ENCODE data around the gene FKRP.

DNA sequence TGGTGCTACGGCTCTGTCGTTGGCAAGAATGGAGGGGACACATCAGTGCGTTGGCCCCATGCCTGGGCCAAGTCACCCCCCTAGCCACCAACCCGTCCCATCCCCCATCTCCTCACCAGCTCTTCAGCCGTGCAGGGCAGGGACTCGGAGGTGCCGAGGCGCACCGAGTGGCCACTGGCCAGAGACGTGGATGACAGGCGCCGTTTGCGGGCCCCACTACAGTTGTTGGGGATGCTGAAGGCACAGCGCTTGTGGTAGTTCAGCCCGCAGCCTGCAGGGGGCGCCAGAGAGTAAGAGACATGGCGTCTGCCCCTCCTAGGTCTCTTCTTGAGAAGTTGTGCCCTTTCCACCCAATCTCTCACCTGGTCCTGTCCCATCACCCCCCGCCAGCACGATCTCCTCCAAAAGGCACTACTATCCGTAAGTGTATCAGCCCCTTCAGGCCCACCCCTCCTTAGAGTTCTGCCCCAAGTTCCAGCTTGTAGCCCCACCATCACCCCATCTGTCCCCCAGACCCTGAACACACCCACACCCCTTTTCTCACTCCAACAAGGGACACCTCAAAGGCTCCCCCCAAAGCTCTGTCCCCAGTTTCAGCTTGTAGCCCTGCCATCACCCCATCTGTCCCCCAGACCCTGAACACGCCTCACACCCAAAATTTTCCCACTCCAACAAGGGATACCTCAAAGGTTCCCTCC, 41.3 kb upstream of the FKRP start:
- TF ChIP-seq, protein P1, sequence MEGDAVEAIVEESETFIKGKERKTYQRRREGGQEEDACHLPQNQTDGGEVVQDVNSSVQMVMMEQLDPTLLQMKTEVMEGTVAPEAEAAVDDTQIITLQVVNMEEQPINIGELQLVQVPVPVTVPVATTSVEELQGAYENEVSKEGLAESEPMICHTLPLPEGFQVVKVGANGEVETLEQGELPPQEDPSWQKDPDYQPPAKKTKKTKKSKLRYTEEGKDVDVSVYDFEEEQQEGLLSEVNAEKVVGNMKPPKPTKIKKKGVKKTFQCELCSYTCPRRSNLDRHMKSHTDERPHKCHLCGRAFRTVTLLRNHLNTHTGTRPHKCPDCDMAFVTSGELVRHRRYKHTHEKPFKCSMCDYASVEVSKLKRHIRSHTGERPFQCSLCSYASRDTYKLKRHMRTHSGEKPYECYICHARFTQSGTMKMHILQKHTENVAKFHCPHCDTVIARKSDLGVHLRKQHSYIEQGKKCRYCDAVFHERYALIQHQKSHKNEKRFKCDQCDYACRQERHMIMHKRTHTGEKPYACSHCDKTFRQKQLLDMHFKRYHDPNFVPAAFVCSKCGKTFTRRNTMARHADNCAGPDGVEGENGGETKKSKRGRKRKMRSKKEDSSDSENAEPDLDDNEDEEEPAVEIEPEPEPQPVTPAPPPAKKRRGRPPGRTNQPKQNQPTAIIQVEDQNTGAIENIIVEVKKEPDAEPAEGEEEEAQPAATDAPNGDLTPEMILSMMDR (conservative IDR thresholded peaks at IDR 0.05 in 1 of 2, IDR thresholded peaks at IDR 0.05 in 1 of 2; ENCODE audit: low read depth in 1 of 2, low read length in 2 of 2), result peak; percentile 81 to 91
- no peak for TF ChIP-seq EZH2 (IDR thresholded peaks at IDR 0.05; ENCODE audit: low read length, missing control alignments)
